Pancreas (tissue), 10 donors: Measurements from ENCODE around the gene SMOC2. TPM values are rescaled to one million over a fixed set of nuclear protein-coding genes. Genes with fewer than 3 reads are reported as not detected.

ENCODE experiments used
- ATAC-seq, 4 donors: fragments of 200-7000 bp; cut with Tn5 transposase; one replicate each; pipeline versions ENCODE4 v1.8.0 to v1.9.1; 2020; ENCODE audit warnings: mild to moderate bottlenecking in 4 of 4, moderate library complexity in 4 of 4
- DNase-seq, 6 donors: peaks; one replicate each; pipeline ENCODE4 v3.0.0-alpha.2; 2020
- FAIRE-seq: peaks from 2 replicates; lab custom pipeline; 2012; peaks lifted over from hg19 to GRCh38; lab: Jason Lieb, UNC
- H3K27ac ChIP-seq, 4 donors: fragments of 200-600 bp; sonication (generic); 1 replicate in 3 of 4; 2 replicates in 1 of 4; pipeline versions ENCODE4 v1.5.0 to v1.8.0; 2020
- H3K27me3 ChIP-seq, 4 donors: fragments of 200-600 bp; one replicate each; pipeline ENCODE4 v1.8.0; 2021
- H3K36me3 ChIP-seq, 3 donors: fragments of 200-600 bp; sonication (generic) in 1 of 3; one replicate each; pipeline versions ENCODE4 v1.5.0 to v1.8.0; 2020 to 2021
- H3K4me1 ChIP-seq, 3 donors: fragments of 200-600 bp; one replicate each; pipeline ENCODE4 v1.8.0; 2021
- H3K4me3 ChIP-seq, 4 donors: fragments of 200-600 bp; sonication (generic) in 2 of 4; one replicate each; pipeline versions ENCODE4 v1.5.0 to v1.8.0; 2020 to 2021
- H3K9me3 ChIP-seq, 4 donors: fragments of 200-600 bp; one replicate each; pipeline ENCODE4 v1.8.0; 2021
- WGBS, 2 donors: extraction: QIAGEN DNeasy Blood & Tissue Kit; methylation state at CpG; one replicate each; pipeline ENCODE4 v1.1.7; 2013; 5-methylcytosine and 5-hydroxymethylcytosine counted together
- intact Hi-C, 3 donors: fragments of 100-400 bp; cut with DNase I; formaldehyde crosslinking; loops; one replicate each; pipeline versions ENCODE4 v1.11.1 to v1.14.2; 2022
- polyA plus RNA-seq, 2 donors: library from polyadenylated mRNA; stranded (reverse); fragments of 200-250 nt; gene quantifications; one replicate each; pipeline ENCODE4 v1.2.3, GENCODE V29; 2013
- total RNA-seq, 6 donors: library from RNA; stranded (reverse); fragmentation: NEBNext Ultra II Directional in 4 of 6; extraction: Animal tissue kit (Norgen Biotek cat#: 25700) in 4 of 6; gene quantifications; one replicate each; pipeline versions ENCODE4 v1.2.1 to v1.2.4, GENCODE V29; 2021 to 2023
- TF ChIP-seq, protein P1 (sequence below), 4 donors: fragments of 200-600 bp; sonication (generic) in 3 of 4; IDR thresholded peaks; one replicate each; pipeline versions ENCODE4 v1.5.0 to v1.8.0; 2021; ENCODE audit warnings: antibody characterized with exemption in 4 of 4
- donor health status: healthy with polysubstance abuse.
- donor health status: DM: no; HTN: no; CAD: no; lungs with moderate emphysema.
- donor health status: DM: no; HTN: no; CAD: no.
- donor health status: control.
- donor health status: control.
- donor health status: Bipolar disorder and iron deficiency.
- donor health status: DM: yes; HTN: yes; CAD: no.
- donor health status: DM: no; HTN: no; CAD: no.
- donor health status: DM: no; HTN: no; CAD: no.
- donor health status: DM: yes; HTN: yes; CAD: no.

SMOC2 gene
- total and polyA plus RNA-seq, 8 donors, result 2.5 to 18.4 (median 6.5) TPM

DNA sequence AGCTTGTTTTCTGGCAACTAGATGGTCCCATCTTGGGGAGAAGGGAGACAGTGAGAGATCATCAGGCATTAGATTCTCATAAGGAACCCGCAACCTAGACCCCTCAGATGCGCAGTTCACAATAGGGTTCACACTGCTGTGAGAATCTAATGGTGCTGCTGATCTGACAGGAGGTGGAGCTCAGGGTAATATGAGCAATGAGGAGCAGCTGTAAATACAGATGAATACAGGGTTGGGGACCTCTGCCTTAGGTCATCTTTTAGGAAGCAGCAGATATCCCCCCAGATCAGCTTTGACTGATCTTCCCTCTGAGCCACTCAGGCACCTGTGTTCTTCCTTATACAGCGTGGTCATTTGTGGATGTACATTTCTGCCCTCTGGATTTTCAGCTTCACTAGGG lies 63.4 kb downstream of the SMOC2 start:
- Histone ChIP-seq H3K4me3 (no peak overlapping the region), H3K4me1 (peaks cover 0 to 10% (median 6%) of the 10 kb centered on the region in 3 donors), H3K36me3 (no peaks in the 10 kb centered on the region), H3K27ac (no peak overlapping the region), H3K9me3 (no peaks in the 10 kb centered on the region), H3K27me3 (no peaks in the 10 kb centered on the region)
- intact Hi-C loops, result no loop called here
- no peak for DNase-seq
- ATAC-seq, result no peak
- WGBS, 2 donors, result 92 to 95% methylated on average over 3 of the region's 3 CpGs
- TF ChIP-seq, protein P1, sequence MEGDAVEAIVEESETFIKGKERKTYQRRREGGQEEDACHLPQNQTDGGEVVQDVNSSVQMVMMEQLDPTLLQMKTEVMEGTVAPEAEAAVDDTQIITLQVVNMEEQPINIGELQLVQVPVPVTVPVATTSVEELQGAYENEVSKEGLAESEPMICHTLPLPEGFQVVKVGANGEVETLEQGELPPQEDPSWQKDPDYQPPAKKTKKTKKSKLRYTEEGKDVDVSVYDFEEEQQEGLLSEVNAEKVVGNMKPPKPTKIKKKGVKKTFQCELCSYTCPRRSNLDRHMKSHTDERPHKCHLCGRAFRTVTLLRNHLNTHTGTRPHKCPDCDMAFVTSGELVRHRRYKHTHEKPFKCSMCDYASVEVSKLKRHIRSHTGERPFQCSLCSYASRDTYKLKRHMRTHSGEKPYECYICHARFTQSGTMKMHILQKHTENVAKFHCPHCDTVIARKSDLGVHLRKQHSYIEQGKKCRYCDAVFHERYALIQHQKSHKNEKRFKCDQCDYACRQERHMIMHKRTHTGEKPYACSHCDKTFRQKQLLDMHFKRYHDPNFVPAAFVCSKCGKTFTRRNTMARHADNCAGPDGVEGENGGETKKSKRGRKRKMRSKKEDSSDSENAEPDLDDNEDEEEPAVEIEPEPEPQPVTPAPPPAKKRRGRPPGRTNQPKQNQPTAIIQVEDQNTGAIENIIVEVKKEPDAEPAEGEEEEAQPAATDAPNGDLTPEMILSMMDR (IDR thresholded peaks at IDR 0.05), result no peak
- FAIRE-seq, result no peak

DNA sequence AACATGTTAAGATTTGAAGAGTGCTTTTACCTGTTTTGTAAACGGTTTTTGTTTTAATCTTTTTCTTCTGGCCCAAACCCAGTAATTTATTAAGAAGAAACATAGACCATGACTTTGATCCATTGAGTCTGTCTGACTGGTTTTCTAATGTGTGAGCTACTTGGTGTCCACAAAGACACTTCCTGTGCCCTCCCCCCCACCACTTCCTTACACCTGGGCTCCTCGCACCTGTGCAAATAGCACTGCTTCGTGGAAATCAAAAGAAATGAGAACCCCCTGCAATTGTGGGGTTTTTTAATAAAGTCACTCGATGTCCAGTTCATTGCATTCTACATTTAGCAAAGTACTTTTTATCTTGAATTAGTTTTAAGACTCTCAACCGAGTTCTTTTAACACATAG lies 65.5 kb downstream of the SMOC2 start:
- peak; percentile 64 to 86 (median 80) for ATAC-seq
- TF ChIP-seq, protein P1 (IDR thresholded peaks at IDR 0.05), result no peak
- H3K4me1 ChIP-seq, result peaks cover 0 to 10% (median 6%) of the 10 kb centered on the region in 3 donors
- H3K27me3 ChIP-seq, result no peaks in the 10 kb centered on the region
- H3K36me3 ChIP-seq, result no peaks in the 10 kb centered on the region
- DNase-seq, result peak in 1 of 6 donors; percentile 31
- H3K4me3 ChIP-seq, result no peak overlapping the region
- no peak for FAIRE-seq
- no peaks in the 10 kb centered on the region for H3K9me3 ChIP-seq
- peak overlapping the region in 1 of 4 donors; percentile 28 for H3K27ac ChIP-seq
- 29 to 36% methylated on average over 5 of the region's 5 CpGs for WGBS, 2 donors
- intact Hi-C loops, result no loop called here

DNA sequence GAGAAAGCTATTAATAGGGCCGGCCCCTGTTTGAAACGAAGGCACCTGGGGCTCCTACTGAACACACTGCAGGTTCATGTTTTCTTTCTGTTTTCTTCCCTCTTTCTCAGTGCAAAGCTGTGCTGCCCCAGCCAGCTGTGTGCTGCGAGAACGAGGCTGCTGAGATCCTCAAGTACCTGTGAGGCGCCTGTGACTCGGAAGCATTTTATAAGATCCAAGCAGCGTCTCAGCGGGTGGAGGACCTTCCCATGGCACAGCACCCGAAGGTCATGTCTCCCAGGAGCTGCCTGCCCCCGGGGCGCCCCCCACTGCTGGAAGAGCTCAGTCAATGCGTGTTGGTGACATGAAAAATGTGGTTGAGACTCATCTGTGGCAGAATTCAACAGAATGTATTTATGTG lies 66.3 kb downstream of the SMOC2 start:
- Histone ChIP-seq H3K9me3 (no peaks in the 10 kb centered on the region), H3K4me1 (peaks cover 0 to 10% (median 6%) of the 10 kb centered on the region in 3 donors), H3K4me3 (peak overlapping the region in 1 of 4 donors; percentile 6), H3K36me3 (no peaks in the 10 kb centered on the region), H3K27me3 (no peaks in the 10 kb centered on the region), H3K27ac (peak overlapping the region in 2 of 4 donors; percentile 31 to 36)
- intact Hi-C loops, result no loop called here
- ATAC-seq (peak; percentile 62 to 71 (median 67)), DNase-seq (no peak), FAIRE-seq (no peak)
- TF ChIP-seq, protein P1 (IDR thresholded peaks at IDR 0.05), result no peak
- WGBS, 2 donors, result 23 to 25% methylated on average over 12 of the region's 12 CpGs

DNA sequence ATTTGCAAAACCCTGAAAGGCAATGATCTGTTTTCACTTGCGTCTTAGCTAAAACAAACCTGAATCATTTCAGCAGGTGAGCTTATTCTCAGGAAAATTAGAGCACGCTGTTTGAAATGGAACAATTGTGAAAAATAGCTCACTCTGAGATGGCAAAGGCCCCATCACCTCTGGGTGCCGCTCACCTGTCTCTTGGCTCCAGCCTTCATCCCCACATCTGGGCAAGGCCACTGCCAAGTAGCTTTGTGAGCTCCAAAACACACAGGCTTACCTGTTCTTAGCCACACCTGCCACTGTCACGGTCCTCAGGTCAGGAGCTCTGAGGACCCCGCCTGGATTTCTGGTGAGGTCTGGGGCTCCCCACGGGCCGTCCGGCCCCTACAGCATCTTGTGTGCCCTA lies 66.7 kb downstream of the SMOC2 start:
- 65 to 67% methylated on average over 8 of the region's 8 CpGs for WGBS, 2 donors
- Histone ChIP-seq H3K27me3 (no peaks in the 10 kb centered on the region), H3K9me3 (no peaks in the 10 kb centered on the region), H3K4me1 (peaks cover 0 to 10% (median 6%) of the 10 kb centered on the region in 3 donors), H3K36me3 (no peaks in the 10 kb centered on the region), H3K27ac (peak overlapping the region in 2 of 4 donors; percentile 31 to 38), H3K4me3 (peak overlapping the region in 1 of 4 donors; percentile 6)
- TF ChIP-seq, protein P1 (IDR thresholded peaks at IDR 0.05), result no peak
- FAIRE-seq (no peak), DNase-seq (peak in 2 of 6 donors; percentile 27 to 41), ATAC-seq (peak; percentile 53 to 76 (median 64))
- intact Hi-C loops, result no loop called here

DNA sequence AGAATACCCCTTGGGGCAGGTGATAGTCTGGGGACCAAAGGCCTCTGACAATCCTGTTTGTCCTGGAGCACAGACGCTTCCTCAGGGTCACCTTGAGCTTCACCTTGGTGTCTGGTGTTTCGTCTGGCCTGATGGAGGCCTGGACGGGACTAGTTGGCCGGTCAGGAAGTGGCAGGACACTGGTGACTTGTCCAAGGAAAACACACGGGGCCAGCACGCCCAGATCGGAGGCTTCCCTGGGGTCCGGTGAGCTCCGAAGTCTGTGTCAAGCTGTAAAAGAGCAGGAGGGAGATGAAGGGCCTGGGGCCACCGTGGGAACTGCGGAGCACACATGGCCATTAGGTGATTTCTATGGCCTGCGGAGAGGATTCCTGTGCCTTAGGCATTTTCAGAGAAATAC lies 67.9 kb downstream of the SMOC2 start:
- Histone ChIP-seq H3K27ac (no peak overlapping the region), H3K9me3 (no peaks in the 10 kb centered on the region), H3K4me3 (no peak overlapping the region), H3K27me3 (no peaks in the 10 kb centered on the region), H3K4me1 (peaks cover 0 to 10% (median 6%) of the 10 kb centered on the region in 3 donors), H3K36me3 (no peaks in the 10 kb centered on the region)
- ATAC-seq (no peak), FAIRE-seq (no peak), DNase-seq (no peak)
- TF ChIP-seq, protein P1 (IDR thresholded peaks at IDR 0.05), result no peak
- intact Hi-C loops, result no loop called here
- 89 to 94% methylated on average over 12 of the region's 12 CpGs for WGBS, 2 donors
